ENCODE measurements around the gene SRRT. TPM values are rescaled to one million over a fixed set of nuclear protein-coding genes. Genes with fewer than 3 reads are reported as not detected.

The SRRT gene
- total and polyA plus RNA-seq, 8 donors, result 45.2 to 184 (median 77.6) TPM

DNA sequence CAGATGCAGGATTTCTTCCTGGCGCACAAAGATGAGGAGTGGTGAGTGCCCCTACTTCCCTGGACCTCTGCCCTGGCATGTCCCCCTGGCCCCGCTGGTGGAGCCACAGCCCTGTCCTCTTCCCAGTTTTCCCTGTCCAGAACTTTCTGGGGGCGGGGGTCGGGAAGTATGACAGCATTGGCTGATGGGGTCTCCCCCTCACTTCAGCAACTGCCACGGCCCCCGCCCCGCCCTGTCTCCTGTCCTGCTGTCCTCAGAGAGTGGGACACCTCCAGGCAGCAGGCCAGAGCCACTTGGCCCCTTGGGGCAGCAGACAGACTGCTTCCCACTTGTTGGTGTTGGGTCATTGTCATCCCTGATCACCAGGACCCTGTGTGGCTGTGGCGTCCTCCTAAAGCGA lies 7.3 kb downstream of the SRRT start:
- 88 to 96% (median 94%) methylated on average over 7 to 9 of the region's 9 CpGs for WGBS, 5 donors
- TF ChIP-seq POLR2A (IDR thresholded peaks at IDR 0.05) (no peak), EP300 (IDR thresholded peaks at IDR 0.05) (no peak), POLR2AphosphoS5 (IDR thresholded peaks at IDR 0.05) (no peak)
- TF ChIP-seq, protein P1, sequence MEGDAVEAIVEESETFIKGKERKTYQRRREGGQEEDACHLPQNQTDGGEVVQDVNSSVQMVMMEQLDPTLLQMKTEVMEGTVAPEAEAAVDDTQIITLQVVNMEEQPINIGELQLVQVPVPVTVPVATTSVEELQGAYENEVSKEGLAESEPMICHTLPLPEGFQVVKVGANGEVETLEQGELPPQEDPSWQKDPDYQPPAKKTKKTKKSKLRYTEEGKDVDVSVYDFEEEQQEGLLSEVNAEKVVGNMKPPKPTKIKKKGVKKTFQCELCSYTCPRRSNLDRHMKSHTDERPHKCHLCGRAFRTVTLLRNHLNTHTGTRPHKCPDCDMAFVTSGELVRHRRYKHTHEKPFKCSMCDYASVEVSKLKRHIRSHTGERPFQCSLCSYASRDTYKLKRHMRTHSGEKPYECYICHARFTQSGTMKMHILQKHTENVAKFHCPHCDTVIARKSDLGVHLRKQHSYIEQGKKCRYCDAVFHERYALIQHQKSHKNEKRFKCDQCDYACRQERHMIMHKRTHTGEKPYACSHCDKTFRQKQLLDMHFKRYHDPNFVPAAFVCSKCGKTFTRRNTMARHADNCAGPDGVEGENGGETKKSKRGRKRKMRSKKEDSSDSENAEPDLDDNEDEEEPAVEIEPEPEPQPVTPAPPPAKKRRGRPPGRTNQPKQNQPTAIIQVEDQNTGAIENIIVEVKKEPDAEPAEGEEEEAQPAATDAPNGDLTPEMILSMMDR (IDR thresholded peaks at IDR 0.05), result no peak

DNA sequence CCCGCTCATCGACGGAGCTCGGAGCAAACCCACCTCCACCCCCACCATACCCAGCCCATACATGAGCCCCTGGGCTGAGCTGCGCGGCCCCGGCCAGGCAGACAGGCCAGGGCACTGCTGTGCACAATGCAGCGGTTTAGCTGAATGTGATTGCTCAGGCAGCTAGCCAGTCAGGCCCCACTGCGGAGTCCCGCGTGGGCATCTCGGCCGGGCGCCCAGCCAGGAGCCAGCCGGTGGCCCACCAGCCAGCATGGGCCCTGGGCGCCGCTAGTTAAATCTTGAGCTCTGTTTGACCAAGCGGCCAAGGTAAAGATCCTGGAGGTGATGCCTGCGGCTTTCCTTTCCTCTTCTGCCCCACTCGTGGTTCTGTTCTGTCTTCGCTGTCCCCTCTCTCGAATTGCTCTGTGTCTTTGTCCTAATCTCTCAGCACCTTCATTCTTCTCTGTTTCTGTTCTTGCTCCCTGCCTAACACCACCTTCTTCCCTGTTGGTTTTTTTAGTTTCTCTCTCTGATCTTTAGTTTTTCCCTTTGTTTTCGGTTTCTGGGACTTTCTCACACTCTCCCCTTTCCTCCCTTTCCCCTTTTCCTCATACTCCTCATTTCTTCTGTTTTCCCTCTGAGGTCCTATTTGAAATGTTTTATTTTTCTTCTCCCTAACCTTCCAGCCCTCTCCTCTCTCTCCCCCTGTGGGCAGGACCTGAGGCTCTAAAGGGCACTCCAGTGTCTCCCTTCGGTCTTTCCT lies 8.1 kb downstream of the SRRT start:
- H3K27me3 ChIP-seq, result no peaks in the 10 kb centered on the region
- intact Hi-C loops (cut with DNase I; ENCODE audit: low total_unique reads), result no loop called here
- WGBS, 5 donors, result 90 to 94% (median 92%) methylated on average over 21 to 24 of the region's 24 CpGs

More for the DNA sequence above, 7.3 kb downstream of the SRRT start:
- Histone ChIP-seq H3K27ac (no peak overlapping the region), H3K36me3 (peaks cover 72 to 99% (median 93%) of the 10 kb centered on the region in 4 donors), H3K4me1 (peaks cover 10 to 50% (median 34%) of the 10 kb centered on the region in 4 donors), H3K9me3 (no peaks in the 10 kb centered on the region), H3K4me3 (no peak overlapping the region), H3K27me3 (no peaks in the 10 kb centered on the region)
- intact Hi-C loops (cut with DNase I; ENCODE audit: low total_unique reads), result no loop called here
- no peak for DNase-seq

GRCh38 chr7:100884736-100885439 lies 10.0 kb downstream of the SRRT start:
- no peak for DNase-seq
- Histone ChIP-seq H3K27ac (peak overlapping the region in 2 of 5 donors; percentile 8 to 27), H3K4me1 (peaks cover 20 to 46% (median 33%) of the 10 kb centered on the region in 4 donors), H3K27me3 (no peaks in the 10 kb centered on the region), H3K9me3 (no peaks in the 10 kb centered on the region), H3K36me3 (peaks cover 78 to 90% (median 88%) of the 10 kb centered on the region in 4 donors), H3K4me3 (no peak overlapping the region)
- 85 to 90% (median 90%) methylated on average over 29 of the region's 29 CpGs for WGBS, 5 donors
- TF ChIP-seq, protein P1 (IDR thresholded peaks at IDR 0.05), result no peak
- intact Hi-C loops (cut with DNase I; ENCODE audit: low total_unique reads), result no loop called here

More for the DNA sequence above, 8.1 kb downstream of the SRRT start:
- peaks cover 72 to 100% (median 93%) of the 10 kb centered on the region in 4 donors for H3K36me3 ChIP-seq
- peaks cover 11 to 50% (median 34%) of the 10 kb centered on the region in 4 donors for H3K4me1 ChIP-seq
- no peak for DNase-seq
- H3K4me3 ChIP-seq, result no peak overlapping the region
- peak overlapping the region in 1 of 5 donors; percentile 19 for H3K27ac ChIP-seq
- no peak for TF ChIP-seq POLR2A (IDR thresholded peaks at IDR 0.05)
- TF ChIP-seq POLR2AphosphoS5 (IDR thresholded peaks at IDR 0.05), result no peak
- TF ChIP-seq, protein P1 (IDR thresholded peaks at IDR 0.05), result no peak
- TF ChIP-seq EP300 (IDR thresholded peaks at IDR 0.05), result no peak
- H3K9me3 ChIP-seq, result no peaks in the 10 kb centered on the region

DNA sequence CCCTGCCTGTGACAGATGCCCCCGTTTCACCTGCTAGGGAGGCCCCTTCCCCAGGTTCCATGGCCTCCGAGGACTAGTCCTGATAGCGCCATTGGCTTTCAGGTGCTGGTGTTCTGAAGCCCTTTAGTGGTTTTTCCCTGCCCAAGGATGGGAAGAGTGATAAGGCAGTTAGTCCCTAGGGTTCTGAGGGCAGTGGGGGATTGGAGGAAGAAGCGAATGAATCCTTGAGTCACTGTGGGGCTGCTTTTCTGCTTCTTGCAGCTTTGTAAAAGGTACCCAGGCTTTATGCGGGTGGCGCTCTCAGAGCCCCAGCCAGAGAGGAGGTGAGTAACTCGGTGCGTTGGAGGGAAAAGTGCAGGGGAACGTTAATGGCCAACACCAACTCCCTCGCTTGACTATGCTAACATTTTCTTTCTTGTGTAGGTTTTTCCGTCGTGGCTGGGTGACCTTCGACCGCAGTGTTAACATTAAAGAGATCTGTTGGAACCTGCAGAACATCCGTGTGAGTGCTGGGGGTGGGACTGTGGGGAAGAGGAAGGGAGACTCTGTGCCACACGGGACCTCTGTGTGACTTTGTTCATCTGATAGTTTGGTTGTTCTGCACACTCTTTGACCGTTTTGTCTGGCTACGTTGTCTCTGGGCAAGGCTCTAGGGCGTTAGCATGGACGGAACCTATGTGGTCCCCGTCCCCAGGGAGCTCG lies 10.7 kb downstream of the SRRT start:
- Histone ChIP-seq H3K27me3 (peaks cover 0 to 3% (median 0%) of the 10 kb centered on the region in 3 donors), H3K36me3 (peaks cover 78 to 83% (median 82%) of the 10 kb centered on the region in 4 donors), H3K4me3 (no peak overlapping the region), H3K27ac (peak overlapping the region in 2 of 5 donors; percentile 8 to 27), H3K4me1 (peaks cover 26 to 44% (median 35%) of the 10 kb centered on the region in 4 donors), H3K9me3 (no peaks in the 10 kb centered on the region)
- WGBS, 5 donors, result 54 to 68% (median 65%) methylated on average over 18 to 22 of the region's 22 CpGs
- no peak for DNase-seq
- no peak for TF ChIP-seq POLR2A (IDR thresholded peaks at IDR 0.05)
- TF ChIP-seq, protein P1 (IDR thresholded peaks at IDR 0.05), result no peak
- TF ChIP-seq EP300 (IDR thresholded peaks at IDR 0.05), result no peak
- no peak for TF ChIP-seq POLR2AphosphoS5 (IDR thresholded peaks at IDR 0.05)
- intact Hi-C loops (cut with DNase I; ENCODE audit: low total_unique reads), result no loop called here
